Neutrophil (primary cell): ENCODE results near the gene FYB1.
A peak's percentile ranks its signal among the peaks of the same experiment; 100 is the strongest.
"Not testable (repeated sequence)": the region's sequence is repeated elsewhere in the genome, so short reads cannot be mapped to it uniquely, and the experiment has no call there.

ENCODE experiments used
- H3K27ac ChIP-seq: fragments of 200-600 bp; sonication (generic); 2 replicates; pipeline ENCODE4 v1.5.1; 2016; ENCODE audit warnings: mild to moderate bottlenecking, moderate library complexity
- H3K27me3 ChIP-seq: fragments of 200-600 bp; sonication (generic); 2 replicates; pipeline ENCODE4 v1.6.0; 2016; ENCODE audit warnings: mild to moderate bottlenecking
- H3K36me3 ChIP-seq: fragments of 200-600 bp; sonication (generic); 2 replicates; pipeline ENCODE4 v1.5.1; 2017
- H3K4me1 ChIP-seq, 2 experiments: fragments of 200-600 bp in 1 of 2; sonication (generic) in 1 of 2; 1 replicate in 1 of 2; 2 replicates in 1 of 2; pipeline versions ENCODE4 v1.5.1 to v1.6.1; 2013 to 2016; ENCODE audit warnings: low read depth in 1 of 2, low read length in 1 of 2, mild to moderate bottlenecking in 1 of 2, moderate library complexity in 1 of 2; ENCODE audit not compliant: control insufficient read depth in 1 of 2, insufficient read depth in 1 of 2
- H3K4me3 ChIP-seq, 2 experiments: fragments of 200-600 bp in 1 of 2; sonication (generic) in 1 of 2; 1 replicate in 1 of 2; 2 replicates in 1 of 2; pipeline ENCODE4 v1.5.1; 2013 to 2016; ENCODE audit warnings: low read depth in 1 of 2, low read length in 1 of 2, mild to moderate bottlenecking in 1 of 2, moderate library complexity in 1 of 2
- H3K9me3 ChIP-seq: fragments of 200-600 bp; sonication (generic); 2 replicates; pipeline ENCODE4 v1.5.1; 2016
- TF ChIP-seq, protein P1 (sequence below): fragments of 200-600 bp; sonication (generic); IDR thresholded peaks from 2 replicates; pipeline ENCODE4 v1.5.1; 2016; ENCODE audit warnings: antibody characterized with exemption

Gene FYB1

DNA sequence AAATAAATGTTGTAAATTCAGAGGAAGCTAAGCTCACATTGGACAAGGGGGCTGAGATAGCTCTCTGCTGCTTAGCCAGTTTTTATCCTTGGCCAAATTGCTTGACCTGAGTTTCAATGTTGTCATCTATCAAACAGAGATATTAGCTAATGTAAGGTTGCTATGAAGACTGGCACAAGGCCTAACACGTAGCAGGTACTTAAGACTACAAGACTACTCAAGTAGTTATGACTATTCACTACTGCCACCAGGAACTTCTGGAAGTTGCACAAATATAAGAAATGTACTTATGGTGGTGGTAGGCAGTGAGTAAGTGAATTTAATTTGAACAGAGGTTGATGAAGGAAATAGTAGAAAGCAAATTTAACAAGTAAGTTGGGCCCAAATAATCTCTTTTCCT is 17.4 kb upstream of the FYB1 start:
- no peaks in the 10 kb centered on the region for H3K27me3 ChIP-seq
- H3K4me1 ChIP-seq: peaks cover 27 to 49% of the 10 kb centered on the region in 2 experiments
- no peaks in the 10 kb centered on the region for H3K36me3 ChIP-seq
- H3K9me3 ChIP-seq: no peaks in the 10 kb centered on the region
- H3K27ac ChIP-seq: peak overlapping the region; percentile 36
- TF ChIP-seq, protein P1, sequence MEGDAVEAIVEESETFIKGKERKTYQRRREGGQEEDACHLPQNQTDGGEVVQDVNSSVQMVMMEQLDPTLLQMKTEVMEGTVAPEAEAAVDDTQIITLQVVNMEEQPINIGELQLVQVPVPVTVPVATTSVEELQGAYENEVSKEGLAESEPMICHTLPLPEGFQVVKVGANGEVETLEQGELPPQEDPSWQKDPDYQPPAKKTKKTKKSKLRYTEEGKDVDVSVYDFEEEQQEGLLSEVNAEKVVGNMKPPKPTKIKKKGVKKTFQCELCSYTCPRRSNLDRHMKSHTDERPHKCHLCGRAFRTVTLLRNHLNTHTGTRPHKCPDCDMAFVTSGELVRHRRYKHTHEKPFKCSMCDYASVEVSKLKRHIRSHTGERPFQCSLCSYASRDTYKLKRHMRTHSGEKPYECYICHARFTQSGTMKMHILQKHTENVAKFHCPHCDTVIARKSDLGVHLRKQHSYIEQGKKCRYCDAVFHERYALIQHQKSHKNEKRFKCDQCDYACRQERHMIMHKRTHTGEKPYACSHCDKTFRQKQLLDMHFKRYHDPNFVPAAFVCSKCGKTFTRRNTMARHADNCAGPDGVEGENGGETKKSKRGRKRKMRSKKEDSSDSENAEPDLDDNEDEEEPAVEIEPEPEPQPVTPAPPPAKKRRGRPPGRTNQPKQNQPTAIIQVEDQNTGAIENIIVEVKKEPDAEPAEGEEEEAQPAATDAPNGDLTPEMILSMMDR: no peak
- H3K4me3 ChIP-seq: no peak overlapping the region

DNA sequence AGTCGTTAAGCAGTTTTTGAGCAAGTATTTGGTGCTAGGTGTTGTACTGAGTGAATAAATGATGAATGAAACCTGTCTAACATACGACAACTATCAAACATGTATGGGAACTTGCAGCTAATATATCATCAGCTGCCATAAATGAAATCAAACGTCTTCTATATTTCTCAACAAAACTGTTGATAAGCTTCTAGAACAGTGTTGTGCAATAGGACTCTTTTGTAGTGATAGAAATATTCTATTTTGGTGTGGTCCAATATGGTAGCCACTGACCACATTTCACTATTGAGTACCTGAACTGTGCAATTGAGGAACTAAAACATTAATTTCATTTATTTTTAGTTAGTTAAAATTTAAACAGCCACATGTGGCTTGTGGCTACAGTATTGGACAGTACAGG is 16.3 kb upstream of the FYB1 start:
- TF ChIP-seq, protein P1: no peak
- Histone ChIP-seq H3K27me3 (no peaks in the 10 kb centered on the region), H3K4me1 (peaks cover 25 to 39% of the 10 kb centered on the region in 2 experiments), H3K36me3 (no peaks in the 10 kb centered on the region), H3K9me3 (no peaks in the 10 kb centered on the region), H3K27ac (no peak overlapping the region), H3K4me3 (no peak overlapping the region)

DNA sequence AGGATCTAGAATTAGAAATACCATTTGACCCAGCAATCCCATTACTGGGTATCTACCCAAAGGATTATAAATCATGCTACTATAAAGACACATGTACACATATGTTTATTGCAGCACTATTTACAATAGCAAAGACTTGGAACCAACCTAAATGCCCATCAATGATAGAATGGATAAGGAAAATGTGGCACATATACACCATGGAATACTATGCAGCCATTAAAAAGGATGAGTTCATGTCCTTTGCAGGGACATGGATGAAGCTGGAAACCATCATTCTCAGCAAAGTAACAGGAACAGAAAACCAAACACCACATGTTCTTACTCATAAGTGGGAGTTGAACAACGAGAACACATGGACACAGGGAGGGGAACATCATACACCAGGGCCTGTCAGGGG is 15.1 kb upstream of the FYB1 start:
- H3K27ac ChIP-seq, H3K9me3 ChIP-seq, H3K4me3 ChIP-seq, H3K36me3 ChIP-seq, H3K27me3 ChIP-seq: not testable (repeated sequence)
- H3K4me1 ChIP-seq: peaks cover 16 to 29% of the 10 kb centered on the region in 2 experiments

DNA sequence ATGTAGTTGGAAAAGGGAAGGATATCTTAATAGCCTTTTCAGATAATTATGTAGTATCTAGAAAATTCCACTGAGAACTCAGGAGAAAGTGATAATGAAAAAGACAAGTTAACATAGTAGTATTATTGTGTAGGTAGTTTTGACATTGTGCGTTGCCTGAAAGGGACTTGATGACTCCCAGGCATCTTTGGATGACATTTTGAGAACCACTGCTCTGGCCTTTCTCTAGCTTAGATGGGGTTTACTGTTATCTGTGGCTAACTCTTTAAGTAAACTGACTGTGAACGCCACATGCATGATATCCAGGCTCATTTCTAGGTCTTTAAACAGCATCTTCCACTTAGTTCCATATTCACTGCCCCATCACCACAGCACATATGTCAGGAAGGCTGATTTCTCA is 14.4 kb upstream of the FYB1 start:
- H3K27me3 ChIP-seq: no peaks in the 10 kb centered on the region
- TF ChIP-seq, protein P1: no peak
- peaks cover 16 to 25% of the 10 kb centered on the region in 2 experiments for H3K4me1 ChIP-seq
- no peak overlapping the region for H3K4me3 ChIP-seq
- no peaks in the 10 kb centered on the region for H3K36me3 ChIP-seq
- H3K27ac ChIP-seq: no peak overlapping the region
- H3K9me3 ChIP-seq: no peaks in the 10 kb centered on the region

DNA sequence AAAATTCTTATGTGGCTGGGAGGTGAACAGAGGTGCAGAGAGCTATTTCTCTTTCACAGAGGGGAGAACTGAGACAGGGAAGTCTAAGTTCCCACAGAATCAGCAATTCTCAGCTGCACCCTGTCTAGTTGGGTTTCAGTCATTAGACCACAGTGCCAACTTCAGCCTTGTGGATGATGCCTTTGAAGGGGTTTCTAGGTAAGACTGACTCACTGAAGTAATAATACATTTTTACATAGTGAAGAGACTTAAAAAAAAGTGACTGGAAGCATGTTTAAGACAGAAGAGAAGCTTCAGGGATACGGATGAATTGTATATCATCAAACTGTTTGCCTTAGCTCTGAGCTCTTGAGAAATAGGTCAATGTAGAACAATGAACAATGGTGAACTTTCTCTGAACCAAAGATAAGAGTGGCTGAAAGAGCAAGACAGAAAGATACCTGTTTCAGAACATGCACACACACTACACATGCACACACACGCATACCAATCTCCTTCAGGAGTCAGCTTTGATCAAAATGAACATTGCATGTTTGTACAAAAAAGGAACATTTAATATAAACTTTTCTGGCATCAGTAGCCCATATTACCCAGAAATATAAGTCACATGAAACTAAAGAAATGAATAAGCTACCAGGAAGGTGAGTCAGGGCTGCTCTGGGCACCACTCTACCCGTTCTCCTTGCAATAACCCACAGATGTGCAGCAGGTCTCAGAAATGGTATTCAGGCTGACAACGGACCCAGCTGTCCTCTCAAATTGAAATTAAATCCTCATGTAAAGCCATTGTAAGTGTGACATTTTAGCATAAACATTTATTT is 12.6 kb upstream of the FYB1 start:
- Histone ChIP-seq H3K36me3 (no peaks in the 10 kb centered on the region), H3K4me1 (peaks cover 15 to 20% of the 10 kb centered on the region in 2 experiments), H3K27me3 (no peaks in the 10 kb centered on the region), H3K9me3 (no peaks in the 10 kb centered on the region), H3K4me3 (no peak overlapping the region), H3K27ac (peak overlapping the region; percentile 39)
- TF ChIP-seq, protein P1: no peak

DNA sequence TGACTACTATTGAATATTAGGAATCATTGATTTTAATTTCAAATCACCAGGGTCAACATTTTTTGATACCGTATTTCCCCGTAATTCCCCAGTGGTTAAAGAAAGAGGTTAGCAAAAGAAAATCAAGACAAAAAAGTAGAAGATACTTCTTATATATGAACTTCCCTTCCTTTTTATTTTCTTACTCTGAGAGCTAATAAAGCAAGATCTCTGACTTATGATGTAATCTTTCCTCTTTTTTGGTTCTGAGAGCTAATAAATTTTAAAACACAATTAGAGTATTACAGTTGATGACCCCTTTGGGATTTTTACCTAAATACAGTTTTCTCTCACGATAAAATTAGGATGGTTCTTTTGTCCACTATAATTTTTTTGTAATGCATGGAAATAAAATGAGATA is 9.2 kb upstream of the FYB1 start:
- Histone ChIP-seq H3K4me1 (peaks cover 43 to 46% of the 10 kb centered on the region in 2 experiments), H3K4me3 (no peak overlapping the region), H3K9me3 (no peaks in the 10 kb centered on the region), H3K36me3 (no peaks in the 10 kb centered on the region), H3K27me3 (no peaks in the 10 kb centered on the region), H3K27ac (peak overlapping the region; percentile 70)
- TF ChIP-seq, protein P1: no peak
